GM12892 (cell line): Measurements from ENCODE around the gene C11orf21.

Experiments used
- POLR2A ChIP-seq: IDR thresholded peaks from 2 replicates; pipeline ENCODE4 v1.6.1; 2011; ENCODE audit warnings: low read depth, low read length, control low read depth
- POLR2AphosphoS5 ChIP-seq: IDR thresholded peaks from 2 replicates; pipeline ENCODE4 v1.6.1; 2011; ENCODE audit warnings: low read depth, low read length, control low read depth

DNA sequence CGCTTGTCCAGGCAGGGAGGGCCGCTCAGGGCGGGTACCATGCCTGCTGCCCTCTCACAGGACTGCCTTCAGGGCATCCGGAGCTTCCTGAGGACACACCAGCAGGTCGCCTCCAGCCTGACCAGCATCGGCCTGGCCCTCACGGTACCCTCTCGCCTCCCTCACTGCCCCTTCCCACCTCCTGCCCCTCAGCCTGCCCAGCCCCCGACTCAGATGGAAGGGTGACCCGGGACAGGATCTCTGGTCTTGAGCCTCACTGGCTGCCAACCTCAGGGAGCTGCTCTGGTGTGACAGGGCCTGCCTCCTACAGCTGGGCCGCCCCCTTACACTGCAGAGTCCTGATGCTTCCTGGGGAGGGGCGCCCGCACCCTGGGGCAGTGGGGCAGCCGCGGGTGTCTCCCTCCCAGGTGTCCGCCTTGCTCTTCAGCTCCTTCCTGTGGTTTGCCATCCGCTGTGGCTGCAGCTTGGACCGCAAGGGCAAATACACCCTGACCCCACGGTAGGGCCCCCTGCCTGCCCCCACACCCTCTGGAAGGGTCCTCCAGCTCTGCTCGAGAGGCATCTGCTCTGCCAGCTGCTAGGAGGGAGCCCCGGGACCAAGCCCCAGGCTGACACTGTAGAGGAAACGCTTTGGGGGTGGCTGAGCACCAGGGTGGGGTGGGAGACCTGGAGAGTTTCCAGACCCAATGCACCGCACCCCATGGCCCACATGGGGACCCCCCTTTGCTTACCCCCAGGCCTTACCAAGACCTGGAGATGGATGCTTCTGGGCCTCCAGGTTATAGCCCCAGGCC is 14.6 kb upstream of the C11orf21 start:
- TF ChIP-seq POLR2AphosphoS5 (no peak), POLR2A (no peak)
